IMR-90 (cell line): Measurements from ENCODE around the gene CATSPER3. TPM values are rescaled to one million over a fixed set of nuclear protein-coding genes. Genes with fewer than 3 reads are reported as not detected.

Source experiments
- ATAC-seq: fragments of 200-7000 bp; cut with Tn5 transposase; 2 replicates; pipeline ENCODE4 v1.9.1; 2020; ENCODE audit warnings: low read depth, mild to moderate bottlenecking, moderate library complexity
- BruUV-seq: library from RNA; stranded (reverse); fragments of 400-500 nt; replicated peaks from 2 replicates; lab custom pipeline; 2021; lab: Mats Ljungman, UMichigan
- CTCF ChIA-PET: fragments of 300-600 bp; formaldehyde crosslinking; extraction: SDS; loops from one replicate; lab custom pipeline; 2021; ENCODE audit warnings: antibody characterized with exemption; lab: Yijun Ruan, JAX
- POLR2A ChIA-PET: fragments of 300-600 bp; sonication (Branson Sonifier 250); formaldehyde crosslinking; loops from one replicate; lab custom pipeline; 2022; ENCODE audit warnings: antibody characterized with exemption; ENCODE audit not compliant: unreplicated experiment; lab: Charles Lee
- DNase-seq: peaks from one replicate; pipeline ENCODE4 v3.0.0; 2013
- H2AFZ ChIP-seq: replicated peaks from 2 replicates; pipeline ENCODE3; 2013; ENCODE audit warnings: low read length, mild to moderate bottlenecking; ENCODE audit not compliant: poor library complexity
- H2AK5ac ChIP-seq: 2 replicates; pipeline ENCODE4 v1.6.1; 2013; ENCODE audit warnings: low read depth, low read length, inconsistent platforms
- H2AK9ac ChIP-seq: replicated peaks from 2 replicates; pipeline ENCODE3; 2013; ENCODE audit warnings: mild to moderate bottlenecking, low read depth, low read length, moderate library complexity; ENCODE audit not compliant: poor library complexity
- H2BK120ac ChIP-seq: 2 replicates; pipeline ENCODE4 v1.6.1; 2013; ENCODE audit warnings: low read depth, low read length, inconsistent platforms
- H2BK15ac ChIP-seq: 3 replicates; pipeline ENCODE4 v1.6.1; 2013; ENCODE audit warnings: low read depth, low read length, inconsistent platforms
- H2BK20ac ChIP-seq: 2 replicates; pipeline ENCODE4 v1.6.1; 2013; ENCODE audit warnings: low read depth, mild to moderate bottlenecking, inconsistent platforms, low read length, moderate library complexity
- H2BK5ac ChIP-seq: 2 replicates; pipeline ENCODE4 v1.6.1; 2013; ENCODE audit warnings: mild to moderate bottlenecking, low read depth, low read length, inconsistent platforms; ENCODE audit not compliant: poor library complexity, severe bottlenecking
- H3K14ac ChIP-seq: replicated peaks from 2 replicates; pipeline ENCODE4 v1.6.1; 2013; ENCODE audit warnings: low read depth, low read length, inconsistent platforms
- H3K18ac ChIP-seq: 2 replicates; pipeline ENCODE4 v1.6.1; 2013; ENCODE audit warnings: low read depth, low read length, control low read depth
- H3K23ac ChIP-seq: 2 replicates; pipeline ENCODE4 v1.6.1; 2013; ENCODE audit warnings: low read depth, low read length, inconsistent platforms
- H3K27ac ChIP-seq: 2 replicates; pipeline ENCODE4 v1.5.1; 2013; ENCODE audit warnings: mild to moderate bottlenecking, control low read depth, low read length; ENCODE audit not compliant: insufficient read depth
- H3K27me3 ChIP-seq: 2 replicates; pipeline ENCODE4 v1.6.1; 2013; ENCODE audit warnings: low read length; ENCODE audit not compliant: control insufficient read depth, insufficient read depth
- H3K36me3 ChIP-seq: 2 replicates; pipeline ENCODE4 v1.6.1; 2013; ENCODE audit warnings: low read length, mixed read lengths; ENCODE audit not compliant: control insufficient read depth, insufficient read depth
- H3K4ac ChIP-seq: 2 replicates; pipeline ENCODE4 v1.6.1; 2013; ENCODE audit warnings: low read depth, low read length, inconsistent platforms
- H3K4me1 ChIP-seq: 2 replicates; pipeline ENCODE4 v1.6.1; 2013; ENCODE audit warnings: low read length, mixed read lengths; ENCODE audit not compliant: control insufficient read depth, insufficient read depth
- H3K4me2 ChIP-seq: 2 replicates; pipeline ENCODE4 v1.6.1; 2013; ENCODE audit warnings: low read depth, mild to moderate bottlenecking, control low read depth, low read length, moderate library complexity
- H3K4me3 ChIP-seq: 2 replicates; pipeline ENCODE4 v1.5.1; 2013; ENCODE audit warnings: low read depth, mild to moderate bottlenecking, control low read depth, low read length, moderate library complexity; ENCODE audit not compliant: insufficient read depth
- H3K56ac ChIP-seq: 2 replicates; pipeline ENCODE4 v1.6.1; 2013; ENCODE audit warnings: low read length, inconsistent platforms; ENCODE audit not compliant: insufficient read depth; ENCODE audit errors: extremely low read depth
- H3K79me1 ChIP-seq, 2 experiments: 2 replicates each; pipeline ENCODE4 v1.6.1; 2013; ENCODE audit warnings: low read length in 2 of 2, inconsistent platforms in 1 of 2, low read depth in 1 of 2
- H3K9ac ChIP-seq: 2 replicates; pipeline ENCODE4 v1.6.1; 2013; ENCODE audit warnings: low read depth, low read length, control low read depth
- H3K9me1 ChIP-seq: 2 replicates; pipeline ENCODE4 v1.6.1; 2013; ENCODE audit warnings: low read length, inconsistent platforms; ENCODE audit not compliant: insufficient read depth
- H3K9me3 ChIP-seq: 2 replicates; pipeline ENCODE4 v1.6.1; 2013; ENCODE audit warnings: low read length; ENCODE audit not compliant: control insufficient read depth, insufficient read depth
- H4K20me1 ChIP-seq: 2 replicates; pipeline ENCODE4 v1.6.1; 2013; ENCODE audit warnings: low read length, inconsistent platforms; ENCODE audit not compliant: insufficient read depth
- H4K5ac ChIP-seq: 2 replicates; pipeline ENCODE4 v1.6.1; 2013; ENCODE audit warnings: mild to moderate bottlenecking, low read depth, low read length, control low read depth
- H4K8ac ChIP-seq, 2 experiments: 2 replicates each; pipeline ENCODE4 v1.6.1; 2013; ENCODE audit warnings: low read depth in 2 of 2, low read length in 2 of 2, control low read depth in 1 of 2, inconsistent platforms in 1 of 2
- H4K91ac ChIP-seq: 2 replicates; pipeline ENCODE4 v1.6.1; 2013; ENCODE audit warnings: low read depth, low read length, inconsistent platforms; ENCODE audit not compliant: insufficient read depth
- BHLHE40 ChIP-seq: fragments of 150-350 bp; IDR thresholded peaks from 2 replicates; pipeline ENCODE4 v1.6.1; 2016; ENCODE audit warnings: mild to moderate bottlenecking, low read depth, low read length
- CEBPB ChIP-seq: IDR thresholded peaks from 2 replicates; pipeline ENCODE4 v1.6.1; 2012; ENCODE audit warnings: low read depth, low read length, improper control_type of control experiment
- CHD1 ChIP-seq: IDR thresholded peaks from 2 replicates; pipeline ENCODE4 v1.6.1; 2012; ENCODE audit warnings: low read depth, low read length, improper control_type of control experiment
- ELK1 ChIP-seq: fragments of 150-350 bp; IDR thresholded peaks from 2 replicates; pipeline ENCODE4 v1.6.1; 2016; ENCODE audit warnings: low read depth, mild to moderate bottlenecking, low read length, moderate library complexity, borderline replicate concordance
- FOS ChIP-seq: fragments of 150-350 bp; IDR thresholded peaks from 2 replicates; pipeline ENCODE4 v1.6.1; 2016; ENCODE audit warnings: low read depth, low read length
- MAFK ChIP-seq: IDR thresholded peaks from 2 replicates; pipeline ENCODE4 v1.6.1; 2012; ENCODE audit warnings: low read depth, low read length, improper control_type of control experiment
- MAZ ChIP-seq: IDR thresholded peaks from 2 replicates; pipeline ENCODE4 v1.6.1; 2012; ENCODE audit warnings: low read depth, mild to moderate bottlenecking, low read length, improper control_type of control experiment, moderate library complexity, borderline replicate concordance
- MXI1 ChIP-seq: IDR thresholded peaks from 2 replicates; pipeline ENCODE4 v1.6.1; 2012; ENCODE audit warnings: low read depth, mild to moderate bottlenecking, low read length, moderate library complexity, borderline replicate concordance
- NFE2L2 ChIP-seq: fragments of 150-350 bp; IDR thresholded peaks from 2 replicates; pipeline ENCODE4 v1.6.1; 2016; ENCODE audit warnings: low read depth, mild to moderate bottlenecking, low read length
- POLR2A ChIP-seq: IDR thresholded peaks from 2 replicates; pipeline ENCODE4 v1.6.1; 2012; ENCODE audit warnings: mild to moderate bottlenecking, low read depth, low read length
- RAD21 ChIP-seq: IDR thresholded peaks from 2 replicates; pipeline ENCODE4 v1.6.1; 2012; ENCODE audit warnings: low read length, improper control_type of control experiment
- RCOR1 ChIP-seq: IDR thresholded peaks from 2 replicates; pipeline ENCODE4 v1.6.1; 2012; ENCODE audit warnings: mild to moderate bottlenecking, low read length, improper control_type of control experiment; ENCODE audit not compliant: insufficient replicate concordance
- RFX5 ChIP-seq: IDR thresholded peaks from 2 replicates; pipeline ENCODE4 v1.8.0; 2012; ENCODE audit warnings: low read depth, mild to moderate bottlenecking, low read length, moderate library complexity
- SMC3 ChIP-seq: fragments of 150-350 bp; IDR thresholded peaks from 2 replicates; pipeline ENCODE4 v1.6.1; 2016; ENCODE audit warnings: low read depth, mild to moderate bottlenecking, antibody characterized with exemption, low read length, moderate library complexity
- USF2 ChIP-seq: fragments of 150-350 bp; IDR thresholded peaks from 2 replicates; pipeline ENCODE4 v1.6.1; 2017; ENCODE audit warnings: mild to moderate bottlenecking, antibody characterized with exemption, low read length, low read depth
- WGBS, 2 experiments: methylation state at CpG; one replicate each; pipeline versions ENCODE4 v1.1.5 to v1.1.7; 2013; ENCODE audit warnings: missing lambda C conversion rate in 2 of 2; ENCODE audit not compliant: insufficient read length in 1 of 2; ENCODE audit errors: extremely low coverage in 2 of 2; 5-methylcytosine and 5-hydroxymethylcytosine counted together
- dilution Hi-C: fragments of 300-500 bp; cut with HindIII; formaldehyde crosslinking; loops from one replicate; pipeline ENCODE4 v1.14.3; 2018; ENCODE audit warnings: low sequenced_read_pairs; ENCODE audit not compliant: unreplicated experiment
- in situ Hi-C: fragments of 300-500 bp; cut with MboI; formaldehyde crosslinking; loops from 3 replicates; pipeline ENCODE4 v1.14.3; 2019; ENCODE audit warnings: low sequenced_read_pairs, inconsistent platforms, mixed read lengths
- intact Hi-C: fragments of 100-400 bp; cut with micrococcal nuclease; formaldehyde crosslinking; loops from 2 replicates; pipeline ENCODE4 v1.10.0; 2022
- polyA plus RNA-seq, 3 experiments: library from polyadenylated mRNA; depleted of rRNA; stranded (reverse); fragments of >200 nt; gene quantifications; 2 replicates each; pipeline ENCODE4 v1.2.3, GENCODE V29; 2012; ENCODE audit warnings: low replicate concordance in 1 of 3
- total RNA-seq: library from RNA; depleted of rRNA; stranded (reverse); fragments of >200 nt; gene quantifications from 2 replicates; pipeline ENCODE4 v1.2.3, GENCODE V29; 2012

Gene CATSPER3
- total and polyA plus RNA-seq, 2 of the 4 experiments (the other 2 are of a cell fraction), result under 0.01 to 0.12 TPM

GRCh38 chr5:135039271-135040033, 71.7 kb downstream of the CATSPER3 start (continued):
- TF ChIP-seq NFE2L2, result no peak
- TF ChIP-seq BHLHE40, result no peak

GRCh38 chr5:135040034-135040332, 72.3 kb downstream of the CATSPER3 start:
- ChIA-PET POLR2A (no interaction called here), CTCF (no interaction called here)
- TF ChIP-seq MAFK (no peak), NFE2L2 (no peak), ELK1 (no peak), CEBPB (no peak), FOS (no peak), BHLHE40 (no peak), MXI1 (no peak), CHD1 (no peak), USF2 (no peak), SMC3 (no peak), MAZ (no peak), POLR2A (no peak), RFX5 (no peak), RCOR1 (no peak), RAD21 (no peak)

More at GRCh38 chr5:135040034-135040332, 72.3 kb downstream of the CATSPER3 start:
- Histone ChIP-seq H2AFZ (no peak overlapping the region), H3K27me3 (peaks cover 65% of the 10 kb centered on the region), H3K36me3 (peaks cover 2% of the 10 kb centered on the region; the same call in 1 of the 2 replicates), H3K4me1 (peaks cover 2% of the 10 kb centered on the region; the same call in 1 of the 2 replicates), H2BK120ac (no peak overlapping the region), H2BK15ac (no peak overlapping the region), H3K4me2 (no peak overlapping the region), H4K20me1 (0 out of 2 replicates have a peak, but pooled peaks cover 3% of the 10 kb centered on the region), H3K14ac (no peak overlapping the region), H3K27ac (no peak overlapping the region), H4K91ac (no peak overlapping the region), H3K9ac (no peak overlapping the region), H3K9me3 (peaks cover 11% of the 10 kb centered on the region; the same call in 1 of the 2 replicates), H3K4me3 (no peak overlapping the region), H3K9me1 (0 out of 2 replicates have a peak, but pooled peaks cover 6% of the 10 kb centered on the region), H3K4ac (no peak overlapping the region), H3K23ac (no peak overlapping the region; the same call in 1 of the 2 replicates), H2BK20ac (no peak overlapping the region), H2BK5ac (no peak overlapping the region), H3K18ac (no peak overlapping the region), H4K5ac (no peak overlapping the region), H2AK9ac (no peak overlapping the region), H4K8ac (no peak overlapping the region), H3K56ac (no peak overlapping the region), H3K79me1 (peaks cover 0 to 5% of the 10 kb centered on the region in 2 experiments; a peak in 1 of 4 replicates), H2AK5ac (no peak overlapping the region)
- intact Hi-C loops (no loop called here), in situ Hi-C loops (no loop called here), dilution Hi-C loops (no loop called here)
- no peak for ATAC-seq
- WGBS, 2 experiments, result 0% methylated on average over 1 of the region's 11 CpGs; no CpG with 5 or more reads in 1 of the 2 experiments
- BruUV-seq, result no TSS peak
- DNase-seq, result no peak
